PC-3 (cell line): Measurements from ENCODE around the gene NECAB2.

Experiments used
- CTCF ChIP-seq: fragments of 300-600 bp; sonication (generic); conservative IDR thresholded peaks from 2 replicates; pipeline ENCODE4 v1.5.1; 2017; ENCODE audit warnings: antibody characterized with exemption, low read depth, mild to moderate bottlenecking, low read length
- EZH2 ChIP-seq: fragments of 300-600 bp; sonication (generic); IDR thresholded peaks from one replicate; pipeline ENCODE4 v1.6.1; 2017; ENCODE audit warnings: antibody characterized with exemption, mild to moderate bottlenecking, low read length; ENCODE audit not compliant: unreplicated experiment
- EZH2phosphoT487 ChIP-seq: fragments of 300-600 bp; sonication (generic); IDR thresholded peaks from 2 replicates; pipeline ENCODE4 v1.6.1; 2018; ENCODE audit warnings: mild to moderate bottlenecking, antibody characterized with exemption, low read length, borderline replicate concordance

GRCh38 chr16:83943516-83944050, 24.5 kb upstream of the NECAB2 start:
- TF ChIP-seq CTCF = no peak
- TF ChIP-seq EZH2 = no peak
- no peak for TF ChIP-seq EZH2phosphoT487
